GM21528 (cell line): ENCODE results near the gene USP3.

ENCODE experiments used
- ATAC-seq: cut with Tn5 transposase; IDR thresholded peaks from one replicate; pipeline ENCODE4 v1.9.1; 2021; ENCODE audit warnings: mild to moderate bottlenecking, moderate library complexity; ENCODE audit not compliant: unreplicated experiment, low FRiP score

Gene USP3

GRCh38 chr15:63504247-63504978 lies at the start of gene USP3:
Gene USP3 (plus strand): TSS chr15:63504593. CDS start chr15:63504740, 147 bp downstream.
- ATAC-seq, result peak; percentile 60

GRCh38 chr15:63456258-63456657 lies 48.1 kb upstream of the USP3 start:
- no peak for ATAC-seq

GRCh38 chr15:63457379-63457778 lies 47.0 kb upstream of the USP3 start:
- ATAC-seq, result no peak

- no peak for ATAC-seq
These were observed 46.4 kb upstream of the USP3 start for GRCh38 chr15:63458026-63458425.

GRCh38 chr15:63458794-63459395 lies 45.5 kb upstream of the USP3 start:
- ATAC-seq, result no peak

- ATAC-seq, result no peak
These were observed 43.9 kb upstream of the USP3 start for GRCh38 chr15:63460210-63461155.

- no peak for ATAC-seq
These were observed 43.0 kb upstream of the USP3 start for GRCh38 chr15:63461230-63461985.

GRCh38 chr15:63462088-63462487 lies 42.3 kb upstream of the USP3 start:
- ATAC-seq, result no peak

- ATAC-seq, result no peak
These were observed 41.4 kb upstream of the USP3 start for GRCh38 chr15:63463036-63463435.

- no peak for ATAC-seq
These were observed 40.6 kb upstream of the USP3 start for GRCh38 chr15:63463793-63464192.

- no peak for ATAC-seq
These were observed 39.3 kb upstream of the USP3 start for GRCh38 chr15:63465104-63465503.

- ATAC-seq, result no peak
These were observed 37.8 kb upstream of the USP3 start for GRCh38 chr15:63466378-63467192.

GRCh38 chr15:63469190-63469589 lies 35.2 kb upstream of the USP3 start:
- no peak for ATAC-seq

GRCh38 chr15:63469984-63470383 lies 34.4 kb upstream of the USP3 start:
- no peak for ATAC-seq

- no peak for ATAC-seq
These were observed 31.2 kb upstream of the USP3 start for GRCh38 chr15:63473007-63473748.

- no peak for ATAC-seq
These were observed 30.7 kb upstream of the USP3 start for GRCh38 chr15:63473749-63473998.

- peak; percentile 54 for ATAC-seq
These were observed 30.2 kb upstream of the USP3 start for GRCh38 chr15:63473999-63474809.

- peak; percentile 56 for ATAC-seq
These were observed 29.5 kb upstream of the USP3 start for GRCh38 chr15:63474810-63475316.
